Measurements from ENCODE around the gene UXS1. TPM values are rescaled to one million over a fixed set of nuclear protein-coding genes. Genes with fewer than 3 reads are reported as not detected.

Gene UXS1
- total RNA-seq, 1 donor from 2014 or later = 60.7 TPM

DNA sequence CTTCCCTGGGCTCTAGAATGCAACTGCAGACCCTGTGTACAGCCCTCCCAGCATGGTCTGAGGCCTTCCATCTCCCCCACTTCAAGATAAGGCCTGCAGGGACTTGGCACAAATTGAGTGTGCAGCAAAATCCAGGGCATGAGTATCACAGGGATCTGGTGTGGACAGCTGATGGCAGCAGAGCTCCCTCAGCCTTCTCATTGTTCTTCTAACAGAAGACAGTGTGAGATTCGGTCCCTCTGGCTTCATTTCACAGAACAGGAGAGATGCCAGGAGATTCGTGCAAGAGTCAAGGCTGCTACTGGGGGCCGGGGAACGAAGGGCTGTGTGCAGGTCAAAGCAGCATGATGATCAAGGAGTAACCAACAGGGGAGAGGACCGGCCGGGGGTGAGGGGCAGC is 85.8 kb downstream of the UXS1 start:
- Mint-ChIP-seq H3K4me1 (ENCODE audit: low read depth) (peaks cover 3% of the 10 kb centered on the region), H3K4me3 (ENCODE audit: low read depth) (no peak overlapping the region), H3K9me3 (ENCODE audit: low read depth) (no peaks in the 10 kb centered on the region), H3K27ac (no peak overlapping the region), H3K36me3 (ENCODE audit: insufficient read depth) (peaks cover 8% of the 10 kb centered on the region), H3K27me3 (no peaks in the 10 kb centered on the region)
- TF ChIP-seq, protein P1, sequence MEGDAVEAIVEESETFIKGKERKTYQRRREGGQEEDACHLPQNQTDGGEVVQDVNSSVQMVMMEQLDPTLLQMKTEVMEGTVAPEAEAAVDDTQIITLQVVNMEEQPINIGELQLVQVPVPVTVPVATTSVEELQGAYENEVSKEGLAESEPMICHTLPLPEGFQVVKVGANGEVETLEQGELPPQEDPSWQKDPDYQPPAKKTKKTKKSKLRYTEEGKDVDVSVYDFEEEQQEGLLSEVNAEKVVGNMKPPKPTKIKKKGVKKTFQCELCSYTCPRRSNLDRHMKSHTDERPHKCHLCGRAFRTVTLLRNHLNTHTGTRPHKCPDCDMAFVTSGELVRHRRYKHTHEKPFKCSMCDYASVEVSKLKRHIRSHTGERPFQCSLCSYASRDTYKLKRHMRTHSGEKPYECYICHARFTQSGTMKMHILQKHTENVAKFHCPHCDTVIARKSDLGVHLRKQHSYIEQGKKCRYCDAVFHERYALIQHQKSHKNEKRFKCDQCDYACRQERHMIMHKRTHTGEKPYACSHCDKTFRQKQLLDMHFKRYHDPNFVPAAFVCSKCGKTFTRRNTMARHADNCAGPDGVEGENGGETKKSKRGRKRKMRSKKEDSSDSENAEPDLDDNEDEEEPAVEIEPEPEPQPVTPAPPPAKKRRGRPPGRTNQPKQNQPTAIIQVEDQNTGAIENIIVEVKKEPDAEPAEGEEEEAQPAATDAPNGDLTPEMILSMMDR (IDR thresholded peaks at IDR 0.05; ENCODE audit: unreplicated experiment) = no peak
- no peak for DNase-seq (ENCODE audit: low spot score, unreplicated experiment)

DNA sequence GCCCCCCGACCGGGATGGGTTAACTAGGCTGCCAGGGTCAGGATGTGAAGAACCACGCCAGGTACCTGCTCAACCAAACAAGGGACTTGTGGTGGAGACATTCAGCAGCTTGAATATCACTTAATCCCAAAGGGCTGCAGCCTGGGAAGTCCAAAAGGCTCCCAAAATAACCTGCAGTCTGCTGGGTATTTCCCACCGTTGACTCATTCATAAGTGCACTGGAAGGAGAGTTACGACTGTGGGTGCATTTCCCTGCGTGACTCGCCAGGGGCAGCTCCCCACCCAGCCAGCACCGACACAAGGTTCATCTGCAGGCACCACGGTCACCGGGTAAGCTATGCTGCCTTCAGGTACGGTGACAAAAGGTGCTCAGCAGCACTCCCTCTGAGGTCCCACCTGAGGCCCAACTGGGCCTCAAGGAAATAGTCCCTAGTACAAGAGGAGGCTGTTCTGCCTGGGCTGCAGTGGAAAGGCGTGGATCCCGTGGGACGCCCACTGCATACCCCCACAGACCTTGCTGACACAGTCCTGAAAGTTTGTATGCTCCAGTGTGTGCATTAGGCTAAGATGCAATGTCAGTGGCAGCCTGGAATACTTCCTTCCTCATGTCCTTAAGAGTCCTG is 86.5 kb downstream of the UXS1 start:
- no peaks in the 10 kb centered on the region for H3K27me3 Mint-ChIP-seq
- no peaks in the 10 kb centered on the region for H3K4me1 Mint-ChIP-seq (ENCODE audit: low read depth)
- peaks cover 11% of the 10 kb centered on the region for H3K36me3 Mint-ChIP-seq (ENCODE audit: insufficient read depth)
- no peak overlapping the region for H3K27ac Mint-ChIP-seq
- DNase-seq (ENCODE audit: low spot score, unreplicated experiment) = no peak
- TF ChIP-seq, protein P1 (IDR thresholded peaks at IDR 0.05; ENCODE audit: unreplicated experiment) = no peak
- no peaks in the 10 kb centered on the region for H3K9me3 Mint-ChIP-seq (ENCODE audit: low read depth)
- H3K4me3 Mint-ChIP-seq (ENCODE audit: low read depth) = no peak overlapping the region

DNA sequence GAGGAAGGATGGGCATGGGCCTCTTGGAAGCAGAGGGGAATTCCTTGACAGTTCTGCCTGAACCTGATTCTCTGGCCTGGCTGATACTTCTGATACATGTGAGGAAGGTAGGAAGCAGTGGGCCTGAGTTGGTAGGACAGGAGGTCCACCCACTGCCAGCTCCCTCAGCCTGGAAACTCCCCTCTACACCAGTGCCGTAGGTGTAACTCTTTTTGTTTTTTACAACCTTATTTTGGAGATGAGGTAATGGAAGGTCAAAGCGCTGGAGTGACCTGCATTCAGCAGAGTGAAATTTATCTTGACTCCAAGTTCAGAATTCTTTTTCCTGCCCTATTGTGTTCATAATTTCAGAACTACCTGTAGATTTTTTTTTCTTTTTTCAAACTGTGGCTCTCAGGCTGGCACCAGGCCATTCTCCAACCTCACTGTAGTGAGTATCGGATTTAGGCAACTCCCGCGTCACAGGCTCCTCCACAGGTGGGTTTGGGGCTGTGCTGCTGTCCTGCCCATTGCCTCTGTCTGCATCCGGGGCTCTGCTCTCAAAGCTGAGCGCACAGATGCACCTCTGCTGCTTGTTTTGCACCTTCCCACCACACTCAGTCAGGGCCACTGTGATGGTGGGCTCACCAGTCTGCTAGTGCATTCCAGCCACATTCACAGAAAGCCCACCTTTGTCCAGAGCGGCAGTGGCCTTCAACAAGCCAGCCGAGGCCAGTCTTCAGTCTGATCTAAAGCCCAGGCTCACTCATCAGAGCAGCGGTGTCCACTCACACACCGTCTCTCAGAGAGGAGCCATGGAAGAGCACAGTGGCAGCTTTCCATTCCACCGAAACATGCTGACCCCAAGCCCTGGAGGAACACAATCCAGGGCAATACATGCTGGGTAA is 87.2 kb downstream of the UXS1 start:
- DNase-seq (ENCODE audit: low spot score, unreplicated experiment) = no peak
- Mint-ChIP-seq H3K9me3 (ENCODE audit: low read depth) (no peaks in the 10 kb centered on the region), H3K27ac (no peak overlapping the region), H3K4me3 (ENCODE audit: low read depth) (no peak overlapping the region), H3K4me1 (ENCODE audit: low read depth) (no peaks in the 10 kb centered on the region), H3K36me3 (ENCODE audit: insufficient read depth) (peaks cover 10% of the 10 kb centered on the region), H3K27me3 (no peaks in the 10 kb centered on the region)
- TF ChIP-seq, protein P1 (IDR thresholded peaks at IDR 0.05; ENCODE audit: unreplicated experiment) = no peak

DNA sequence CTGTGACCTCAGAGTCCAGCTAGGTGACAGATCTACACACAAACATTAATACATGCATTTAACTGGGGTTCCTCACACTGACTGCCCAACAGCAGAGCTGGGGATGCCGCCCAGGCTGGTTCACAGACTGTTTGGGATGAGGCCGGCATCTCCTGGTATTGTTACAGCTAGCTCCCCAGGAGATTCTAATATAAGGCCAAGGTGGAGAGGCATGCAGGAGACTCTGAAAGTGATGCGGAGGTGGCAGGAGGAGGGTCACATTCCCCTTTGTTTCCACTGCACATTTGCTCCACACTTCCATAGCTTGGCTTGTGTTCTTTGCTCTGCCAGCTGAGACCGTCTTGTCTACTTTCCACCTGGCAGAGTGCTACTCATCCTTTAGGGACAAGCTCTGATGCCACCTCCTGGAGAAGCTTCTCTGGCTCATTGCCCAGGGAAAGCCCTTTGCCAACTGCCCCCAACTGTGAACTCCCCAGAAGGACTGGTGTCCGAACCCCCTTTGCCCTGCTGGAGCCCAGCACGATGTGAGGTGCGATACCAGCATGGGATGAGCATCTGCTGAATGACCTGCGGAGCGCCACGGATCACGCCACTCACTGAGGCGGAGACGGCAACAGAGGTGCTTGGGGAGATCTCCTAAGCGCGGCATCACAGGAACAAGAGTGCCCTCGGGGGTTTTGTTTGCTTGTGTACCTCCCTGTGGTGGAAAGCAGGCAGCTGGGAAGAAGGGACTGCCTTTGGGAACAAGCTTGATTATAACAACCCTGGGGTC is 88.8 kb downstream of the UXS1 start:
- Mint-ChIP-seq H3K27me3 (no peaks in the 10 kb centered on the region), H3K36me3 (ENCODE audit: insufficient read depth) (peaks cover 10% of the 10 kb centered on the region), H3K9me3 (ENCODE audit: low read depth) (no peaks in the 10 kb centered on the region), H3K27ac (no peak overlapping the region), H3K4me3 (ENCODE audit: low read depth) (no peak overlapping the region), H3K4me1 (ENCODE audit: low read depth) (no peaks in the 10 kb centered on the region)
- no peak for DNase-seq (ENCODE audit: low spot score, unreplicated experiment)
- TF ChIP-seq, protein P1 (IDR thresholded peaks at IDR 0.05; ENCODE audit: unreplicated experiment) = no peak

All from progenitor cell of endocrine pancreas (in vitro differentiated cells).